Common myeloid progenitor, CD34-positive (primary cell): ENCODE results near the gene RHBDF1.
A peak's percentile ranks its signal among the peaks of the same experiment; 100 is the strongest.
"Not testable (repeated sequence)": the region's sequence is repeated elsewhere in the genome, so short reads cannot be mapped to it uniquely, and the experiment has no call there.

ENCODE experiments used
- CTCF ChIA-PET: fragments of 350-600 bp; sonication (Branson Sonifier 250); formaldehyde crosslinking; loops from one replicate; lab custom pipeline; 2021; ENCODE audit warnings: antibody characterized with exemption; lab: Charles Lee
- POLR2A ChIA-PET: fragments of 350-600 bp; sonication (Branson Sonifier 250); formaldehyde crosslinking; loops from one replicate; lab custom pipeline; 2021; ENCODE audit warnings: antibody characterized with exemption; lab: Charles Lee
- DNase-seq, 3 donors: peaks; one replicate each; pipeline versions ENCODE4 v3.0.0 to v3.0.0-alpha.2; 2013
- H3K27ac ChIP-seq, 2 experiments: 1 replicate in 1 of 2; 2 replicates in 1 of 2; pipeline ENCODE4 v1.7.0; 2013; ENCODE audit warnings: inconsistent platforms in 2 of 2, low read length in 2 of 2, mild to moderate bottlenecking in 2 of 2, low read depth in 1 of 2, moderate library complexity in 1 of 2; ENCODE audit not compliant: severe bottlenecking in 2 of 2, insufficient read depth in 1 of 2, poor library complexity in 1 of 2
- H3K27me3 ChIP-seq, 5 experiments: replicated peaks in 2 of 5; 1 replicate in 3 of 5; 2 replicates in 2 of 5; pipeline versions ENCODE4 v1.6.1 to v1.7.0; 2013; ENCODE audit warnings: low read length in 4 of 5, mild to moderate bottlenecking in 2 of 5, moderate library complexity in 2 of 5, inconsistent platforms in 1 of 5; ENCODE audit not compliant: insufficient read depth in 5 of 5, control insufficient read depth in 4 of 5
- H3K36me3 ChIP-seq, 4 experiments: 1 replicate in 2 of 4; 2 replicates in 2 of 4; pipeline versions ENCODE4 v1.6.1 to v1.7.0; 2013; ENCODE audit warnings: low read length in 3 of 4, control low read depth in 1 of 4, mild to moderate bottlenecking in 1 of 4; ENCODE audit not compliant: control insufficient read depth in 4 of 4, insufficient read depth in 4 of 4
- H3K4me1 ChIP-seq, 4 experiments: 1 replicate in 3 of 4; 2 replicates in 1 of 4; pipeline versions ENCODE4 v1.6.1 to v1.7.1; 2013; ENCODE audit warnings: low read length in 3 of 4, mild to moderate bottlenecking in 3 of 4, control low read depth in 1 of 4, inconsistent platforms in 1 of 4, moderate library complexity in 1 of 4; ENCODE audit not compliant: control insufficient read depth in 4 of 4, insufficient read depth in 4 of 4; ENCODE audit errors: control extremely low read depth in 1 of 4
- H3K4me3 ChIP-seq, 7 experiments: 1 replicate in 4 of 7; 2 replicates in 3 of 7; pipeline versions ENCODE4 v1.5.1 to v1.7.0; 2013; ENCODE audit warnings: mild to moderate bottlenecking in 7 of 7, low read length in 6 of 7, moderate library complexity in 6 of 7, inconsistent platforms in 2 of 7, low read depth in 2 of 7, control low read depth in 1 of 7; ENCODE audit not compliant: insufficient read depth in 4 of 7, control insufficient read depth in 1 of 7; ENCODE audit errors: extremely low read depth in 1 of 7
- H3K9me3 ChIP-seq, 5 experiments: 1 replicate in 4 of 5; 2 replicates in 1 of 5; pipeline versions ENCODE4 v1.6.1 to v1.7.1; 2013; ENCODE audit warnings: low read length in 4 of 5, mild to moderate bottlenecking in 2 of 5, inconsistent platforms in 1 of 5, low read depth in 1 of 5, moderate library complexity in 1 of 5; ENCODE audit not compliant: control insufficient read depth in 4 of 5, insufficient read depth in 2 of 5; ENCODE audit errors: control extremely low read depth in 1 of 5
- WGBS: methylation state at CpG from one replicate; pipeline ENCODE4 v1.1.5; 2013; ENCODE audit not compliant: insufficient coverage; 5-methylcytosine and 5-hydroxymethylcytosine counted together

The RHBDF1 gene

GRCh38 chr16:54237-54581, 18.2 kb downstream of the RHBDF1 start:
- peaks cover 3 to 27% (median 12%) of the 10 kb centered on the region in 4 experiments for H3K4me1 ChIP-seq
- 46% methylated on average over 11 of the region's 12 CpGs for WGBS
- peak overlapping the region; percentile 62 to 93 (median 81) for H3K4me3 ChIP-seq
- peaks cover 9 to 46% (median 29%) of the 10 kb centered on the region in 4 experiments for H3K36me3 ChIP-seq
- no peak for DNase-seq
- H3K27ac ChIP-seq: peak overlapping the region; percentile 50 to 68
- ChIA-PET POLR2A (no interaction called here), CTCF (interaction anchor here (1.3 to 2.0 kb wide), 3 partner anchors 11 to 53 kb away, joined by 3 to 11 read pairs (median 4); no protein-coding TSS in a partner anchor)
- no peaks in the 10 kb centered on the region for H3K27me3 ChIP-seq
- no peaks in the 10 kb centered on the region for H3K9me3 ChIP-seq

GRCh38 chr16:53346-54236, 18.8 kb downstream of the RHBDF1 start, which contains the start of the genes POLR3K and SNRNP25:
Gene POLR3K, minus strand, starts transcription at chr16:53608. Its CDS starts 22 bp downstream, at chr16:53586.
Gene SNRNP25, plus strand, starts transcription at chr16:53828. Its CDS starts 189 bp downstream, at chr16:54017.
- no peaks in the 10 kb centered on the region for H3K27me3 ChIP-seq
- H3K9me3 ChIP-seq: no peaks in the 10 kb centered on the region
- peaks cover 3 to 27% (median 12%) of the 10 kb centered on the region in 4 experiments for H3K4me1 ChIP-seq
- peak; percentile 97 to 99 (median 98) for DNase-seq
- H3K27ac ChIP-seq: peak within 1 kb of the TSS; percentile 50 to 73
- peak within 1 kb of the TSS; percentile 71 to 93 (median 86) for H3K4me3 ChIP-seq
- CTCF ChIA-PET: interaction anchor here (1.3 to 2.0 kb wide), 5 partner anchors 12 to 53 kb away, joined by 3 to 11 read pairs (median 4); no protein-coding TSS in a partner anchor
- WGBS: under 1% methylated on average over 81 of the region's 91 CpGs
- H3K36me3 ChIP-seq: peaks cover 9 to 40% (median 27%) of the 10 kb centered on the region in 4 experiments
- POLR2A ChIA-PET: interaction anchor here (0.8 kb wide), 1 partner anchor 15 kb away, joined by 4 read pairs; no protein-coding TSS in a partner anchor

DNA sequence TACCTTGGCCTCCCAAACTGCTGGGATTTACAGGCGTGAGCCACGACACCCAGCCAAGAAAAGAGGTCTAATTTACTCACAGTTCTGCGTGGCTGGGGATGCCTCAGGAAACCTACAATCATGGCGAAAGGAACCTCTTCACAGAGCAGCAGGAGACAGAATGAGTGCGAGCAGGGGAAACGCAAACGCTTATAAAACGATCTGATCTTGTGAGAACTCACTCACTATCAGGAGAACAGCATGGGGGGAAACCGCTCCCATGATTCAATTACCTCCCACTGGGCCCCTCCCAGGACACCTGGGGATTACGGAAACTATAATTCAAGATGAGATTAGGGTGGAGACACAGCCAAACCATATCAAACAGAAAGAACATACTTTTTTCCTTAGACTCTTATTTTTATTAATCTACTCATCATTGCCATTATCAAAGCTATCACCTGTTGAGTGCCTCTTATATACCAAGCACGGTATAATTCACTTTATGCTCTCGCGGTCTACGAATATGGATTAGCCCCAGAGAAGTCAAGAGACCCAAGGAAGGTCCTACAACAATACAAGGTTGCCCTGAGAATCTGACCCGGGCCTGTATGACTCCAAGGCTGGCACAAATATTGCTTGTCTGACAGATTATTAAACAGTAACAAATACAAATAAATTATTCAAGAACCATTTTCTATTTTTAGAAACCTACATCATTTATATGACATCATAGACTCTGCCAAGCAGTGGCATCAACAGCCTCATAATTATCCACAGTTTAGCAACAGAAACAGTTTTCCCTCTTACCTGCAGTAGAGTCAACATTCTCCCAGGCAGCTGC, 21.5 kb downstream of the RHBDF1 start:
- no peak for DNase-seq
- H3K27me3 ChIP-seq: no peaks in the 10 kb centered on the region
- no peaks in the 10 kb centered on the region for H3K9me3 ChIP-seq
- H3K27ac ChIP-seq: no peak overlapping the region
- CTCF ChIA-PET: interaction anchor here (0.9 kb wide), 1 partner anchor 14 kb away, joined by 3 read pairs; no protein-coding TSS in a partner anchor
- POLR2A ChIA-PET: no interaction called here
- H3K36me3 ChIP-seq: peaks cover 11 to 32% (median 22%) of the 10 kb centered on the region in 4 experiments
- 97% methylated on average over 15 of the region's 15 CpGs for WGBS
- no peak overlapping the region for H3K4me3 ChIP-seq
- peaks cover 3 to 27% (median 12%) of the 10 kb centered on the region in 4 experiments for H3K4me1 ChIP-seq

DNA sequence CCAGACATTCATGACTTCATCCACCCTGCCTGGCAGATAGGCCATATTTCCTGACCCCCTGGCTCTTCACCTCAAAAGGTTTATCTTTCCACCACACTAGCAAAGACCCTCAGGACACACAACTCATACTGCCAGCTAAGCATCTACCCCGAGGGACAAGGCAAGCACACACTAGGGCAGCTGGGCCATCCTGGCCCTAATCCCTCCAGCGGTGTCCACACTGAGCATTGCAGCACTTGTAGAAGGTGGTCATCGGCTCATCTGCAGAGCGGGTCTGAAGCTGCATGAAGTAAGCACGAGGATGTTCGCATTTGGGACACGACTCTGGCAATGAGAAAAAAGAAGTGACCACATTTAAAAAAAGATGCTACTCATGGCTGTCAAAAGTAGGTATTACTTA, 25.2 kb downstream of the RHBDF1 start:
- no peaks in the 10 kb centered on the region for H3K27me3 ChIP-seq
- no peaks in the 10 kb centered on the region for H3K9me3 ChIP-seq
- 100% methylated on average over 3 of the region's 7 CpGs for WGBS
- H3K36me3 ChIP-seq: peaks cover 11 to 55% (median 41%) of the 10 kb centered on the region in 4 experiments
- H3K4me1 ChIP-seq: peaks cover 2 to 14% (median 3%) of the 10 kb centered on the region in 4 experiments
- ChIA-PET POLR2A (no interaction called here), CTCF (interaction anchor here (1.1 to 1.3 kb wide), 3 partner anchors 11 to 70 kb away, joined by 3 read pairs; no protein-coding TSS in a partner anchor)
- DNase-seq: no peak
- no peak overlapping the region for H3K27ac ChIP-seq
- no peak overlapping the region for H3K4me3 ChIP-seq

DNA sequence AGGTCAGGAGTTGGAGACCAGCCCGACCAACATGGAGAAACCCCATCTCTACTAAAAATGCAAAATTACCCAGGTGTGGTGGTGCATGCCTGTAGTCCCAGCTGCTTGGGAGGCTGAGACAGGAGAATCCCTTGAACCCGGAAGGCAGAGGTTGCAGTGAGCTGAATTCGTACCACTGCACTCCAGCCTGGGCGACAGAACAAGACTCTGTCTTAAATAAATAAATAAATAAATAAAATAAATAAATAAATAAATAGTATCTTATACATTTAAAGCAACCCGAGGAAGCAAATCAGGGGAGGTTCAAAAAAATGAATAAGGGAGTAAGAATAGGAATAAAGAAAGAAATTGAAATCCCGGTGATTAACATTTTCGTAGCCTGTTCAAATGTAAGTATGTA, 25.9 kb downstream of the RHBDF1 start:
- H3K27me3 ChIP-seq, H3K9me3 ChIP-seq, H3K27ac ChIP-seq, POLR2A ChIA-PET, DNase-seq, H3K4me3 ChIP-seq, H3K4me1 ChIP-seq: not testable (repeated sequence)
- WGBS: 100% methylated on average over 1 of the region's 7 CpGs
- peaks cover 11 to 62% (median 44%) of the 10 kb centered on the region in 4 experiments for H3K36me3 ChIP-seq
- CTCF ChIA-PET: interaction anchor here (0.8 to 2.3 kb wide), 6 partner anchors 9 to 71 kb away, joined by 3 to 6 read pairs (median 4); no protein-coding TSS in a partner anchor

DNA sequence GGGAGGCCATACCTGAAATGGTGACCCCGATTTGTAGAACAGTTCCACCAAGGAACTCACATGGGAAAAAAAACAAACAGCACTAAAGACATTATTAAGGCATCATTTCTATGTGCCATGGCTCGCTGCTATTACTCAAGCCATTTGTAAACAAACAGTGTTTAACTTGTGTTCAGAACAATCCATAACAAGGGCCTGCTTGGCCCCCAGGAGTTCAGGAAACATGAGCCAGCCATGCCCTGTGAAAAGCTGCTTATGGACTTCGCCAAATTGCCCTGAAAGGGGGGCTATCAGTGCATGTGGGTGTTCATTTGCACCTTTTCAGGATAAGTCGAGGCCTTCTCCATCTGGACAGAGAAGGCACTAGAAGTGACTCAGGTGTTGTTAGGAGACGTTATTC, 27.0 kb downstream of the RHBDF1 start:
- no peaks in the 10 kb centered on the region for H3K27me3 ChIP-seq
- peaks cover 8 to 61% (median 41%) of the 10 kb centered on the region in 4 experiments for H3K36me3 ChIP-seq
- peaks cover 0 to 3% (median 0%) of the 10 kb centered on the region in 4 experiments for H3K4me1 ChIP-seq
- CTCF ChIA-PET: interaction anchor here (0.9 to 2.3 kb wide), 5 partner anchors 8 to 164 kb away, joined by 3 to 6 read pairs (median 4); no protein-coding TSS in a partner anchor
- H3K9me3 ChIP-seq: no peaks in the 10 kb centered on the region
- H3K4me3 ChIP-seq: no peak overlapping the region
- H3K27ac ChIP-seq: no peak overlapping the region
- 93% methylated on average over 5 of the region's 5 CpGs for WGBS
- POLR2A ChIA-PET: no interaction called here
- no peak for DNase-seq
